ENCODE data around the gene LRFN5. TPM values are rescaled to one million over a fixed set of nuclear protein-coding genes. Genes with fewer than 3 reads are reported as not detected.

Gene LRFN5
- total RNA-seq, 1 experiment from 2014 or later = not detected

DNA sequence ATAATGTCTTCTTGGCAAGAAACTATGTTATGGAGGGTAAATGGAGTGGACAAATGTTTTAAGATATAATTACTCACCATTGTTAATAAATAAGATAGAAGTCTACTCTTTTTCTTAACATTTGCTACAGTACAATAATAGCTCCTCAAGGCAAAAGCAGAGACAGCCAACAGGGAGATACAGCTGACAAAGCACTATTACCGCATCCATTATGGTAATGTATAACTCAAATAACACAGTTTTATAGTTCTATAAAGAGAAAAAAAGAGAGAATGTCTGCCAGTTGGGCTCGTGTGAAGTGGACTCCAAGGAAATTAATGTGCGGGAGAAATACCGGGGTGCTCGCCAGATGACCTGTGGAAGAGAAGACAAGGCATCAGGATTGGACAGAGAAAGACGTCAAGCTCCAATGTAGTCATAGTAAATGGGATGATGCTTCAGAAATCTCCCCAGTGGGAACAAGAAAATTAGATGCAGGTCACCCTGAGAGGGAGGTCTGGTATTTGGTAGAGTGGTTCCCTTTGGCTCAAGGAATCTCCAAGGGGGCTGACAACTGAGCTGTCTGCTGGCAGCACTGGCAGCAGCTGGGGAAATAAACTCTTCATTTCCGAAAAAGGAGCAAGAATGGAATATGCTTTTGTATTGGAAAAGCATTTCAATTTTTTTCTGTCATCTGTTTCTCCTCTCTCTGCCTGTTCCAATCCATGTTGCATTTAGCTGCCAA is 343.9 kb downstream of the LRFN5 start:
- Mint-ChIP-seq H3K4me1 (ENCODE audit: low read depth, unreplicated experiment) (no peaks in the 10 kb centered on the region), H3K27ac (ENCODE audit: unreplicated experiment) (no peak overlapping the region), H3K9me3 (ENCODE audit: low read depth, unreplicated experiment) (peaks cover 6% of the 10 kb centered on the region), H3K27me3 (ENCODE audit: unreplicated experiment) (no peaks in the 10 kb centered on the region), H3K4me3 (ENCODE audit: low read depth, unreplicated experiment) (no peak overlapping the region), H3K36me3 (ENCODE audit: insufficient read depth, unreplicated experiment) (no peaks in the 10 kb centered on the region)
- intact Hi-C loops (cut with micrococcal nuclease; ENCODE audit: unreplicated experiment) = no loop called here
- DNase-seq = no peak
- CTCF ChIA-PET = no interaction called here
- no TSS peak for BruUV-seq (replicated peaks)
- no peak for TF ChIP-seq CTCF (IDR thresholded peaks at IDR 0.05; ENCODE audit: unreplicated experiment)

Data from Calu3 (cell line).